Activated T-cell treated with anti-CD3 and anti-CD28 coated beads, Interleukin-2, amount 50 U/mL, for 24 hours (primary cell): ENCODE results near the gene DIAPH2.
"Not testable (repeated sequence)": the region's sequence is repeated elsewhere in the genome, so short reads cannot be mapped to it uniquely, and the experiment has no call there.

Source experiments
- DNase-seq: peaks from one replicate; pipeline ENCODE4 v3.0.0-alpha.2; 2020
- H3K27ac Mint-ChIP-seq: 2 replicates; pipeline ENCODE4 v1.8.0; 2020; ENCODE audit warnings: mild to moderate bottlenecking, mixed read lengths
- H3K27me3 Mint-ChIP-seq: 2 replicates; pipeline ENCODE4 v1.8.0; 2020; ENCODE audit warnings: mixed read lengths
- H3K36me3 Mint-ChIP-seq: 2 replicates; pipeline ENCODE4 v1.8.0; 2020; ENCODE audit warnings: low read depth, mixed read lengths
- H3K4me1 Mint-ChIP-seq: 2 replicates; pipeline ENCODE4 v1.8.0; 2020; ENCODE audit warnings: low read depth, mixed read lengths
- H3K4me3 Mint-ChIP-seq: 2 replicates; pipeline ENCODE4 v1.8.0; 2020; ENCODE audit warnings: mild to moderate bottlenecking, moderate library complexity, mixed read lengths
- H3K9me3 Mint-ChIP-seq: 2 replicates; pipeline ENCODE4 v1.8.0; 2020; ENCODE audit warnings: mixed read lengths

Gene DIAPH2

DNA sequence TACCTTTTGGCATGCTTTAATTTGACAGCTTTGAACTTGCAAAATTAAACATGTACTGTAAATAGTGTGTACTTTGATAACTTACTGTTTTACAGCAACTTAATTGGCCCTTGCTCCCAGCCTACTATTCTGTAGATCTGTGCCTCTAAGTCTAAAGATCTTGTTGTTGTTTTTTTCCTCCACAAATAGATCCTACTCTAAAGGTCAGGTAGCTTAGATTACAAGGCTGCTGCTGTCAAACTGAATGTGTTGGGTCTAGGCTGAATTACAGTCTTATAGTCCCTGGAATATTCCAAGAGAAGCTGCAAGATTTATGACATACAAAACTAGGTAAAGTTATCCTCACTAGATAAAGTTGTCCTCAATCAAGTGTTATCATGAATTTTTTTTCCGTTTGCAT, 18.7 kb downstream of the DIAPH2 start:
- peaks cover 10% of the 10 kb centered on the region for H3K27me3 Mint-ChIP-seq
- no peak overlapping the region for H3K27ac Mint-ChIP-seq
- H3K36me3 Mint-ChIP-seq: no peaks in the 10 kb centered on the region
- no peak overlapping the region for H3K4me3 Mint-ChIP-seq
- H3K9me3 Mint-ChIP-seq: no peaks in the 10 kb centered on the region
- H3K4me1 Mint-ChIP-seq: no peaks in the 10 kb centered on the region
- DNase-seq: no peak

DNA sequence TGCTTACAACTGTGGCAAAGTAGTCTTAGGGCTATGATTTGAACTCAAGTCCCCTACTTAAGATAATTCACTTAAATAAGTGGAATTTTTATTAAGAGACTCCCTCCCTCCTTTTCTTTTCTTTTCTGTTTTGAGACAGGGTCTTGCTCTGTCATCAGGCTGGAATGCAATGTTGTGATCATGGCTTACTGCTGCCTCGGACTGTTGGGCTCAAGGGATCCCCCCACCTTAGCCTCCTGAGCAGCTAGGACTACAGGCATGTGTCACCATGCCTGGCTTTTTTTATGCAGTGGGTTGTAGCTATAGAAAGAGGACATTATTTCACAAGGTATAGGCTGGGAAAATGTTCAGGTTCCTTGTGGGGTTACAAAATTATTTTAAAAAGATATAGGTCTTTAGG, 19.2 kb downstream of the DIAPH2 start:
- no peaks in the 10 kb centered on the region for H3K9me3 Mint-ChIP-seq
- no peak for DNase-seq
- H3K36me3 Mint-ChIP-seq: no peaks in the 10 kb centered on the region
- no peak overlapping the region for H3K27ac Mint-ChIP-seq
- H3K4me1 Mint-ChIP-seq: no peaks in the 10 kb centered on the region
- no peak overlapping the region for H3K4me3 Mint-ChIP-seq
- H3K27me3 Mint-ChIP-seq: peaks cover 10% of the 10 kb centered on the region

DNA sequence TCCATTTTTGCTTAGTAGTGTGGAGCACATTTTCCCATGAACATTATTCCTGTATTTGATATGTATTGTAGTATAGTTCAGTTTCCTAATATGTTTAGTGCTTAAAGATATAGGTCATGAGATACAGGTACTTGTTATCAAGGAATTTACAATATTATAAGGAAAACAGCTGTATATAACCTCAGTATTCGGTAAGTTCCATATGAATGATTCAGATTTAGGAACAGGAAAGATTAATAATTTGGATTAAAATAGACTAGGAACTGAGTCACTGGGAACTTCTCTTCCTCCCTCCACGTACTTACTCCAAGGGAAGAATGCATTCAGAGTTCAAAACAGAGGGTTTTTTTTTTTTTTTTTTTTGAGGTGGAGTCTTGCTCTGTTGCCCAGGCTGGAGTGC, 20.0 kb downstream of the DIAPH2 start:
- no peaks in the 10 kb centered on the region for H3K4me1 Mint-ChIP-seq
- no peak for DNase-seq
- H3K27ac Mint-ChIP-seq: no peak overlapping the region
- no peaks in the 10 kb centered on the region for H3K9me3 Mint-ChIP-seq
- no peaks in the 10 kb centered on the region for H3K36me3 Mint-ChIP-seq
- H3K27me3 Mint-ChIP-seq: peaks cover 10% of the 10 kb centered on the region
- no peak overlapping the region for H3K4me3 Mint-ChIP-seq

DNA sequence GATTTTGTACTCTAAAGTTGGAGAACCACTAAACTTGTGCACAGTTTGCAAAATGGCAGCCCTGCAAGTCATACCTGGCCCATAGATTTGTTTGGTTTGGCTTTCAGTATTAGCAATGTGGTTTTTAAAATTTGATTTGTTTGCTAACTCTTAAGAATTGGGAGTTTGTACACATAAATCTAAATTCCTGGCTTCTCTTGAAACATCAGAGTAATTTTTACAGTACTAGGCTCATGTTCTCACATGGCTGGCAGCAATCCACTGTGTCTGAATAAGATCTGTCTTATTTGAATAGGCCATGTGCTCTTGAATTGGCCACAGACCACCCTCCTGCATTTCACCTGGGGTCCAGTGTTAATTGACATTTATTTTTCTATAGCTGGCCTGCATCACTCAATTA, 21.3 kb downstream of the DIAPH2 start:
- DNase-seq: no peak
- H3K4me1 Mint-ChIP-seq: no peaks in the 10 kb centered on the region

DNA sequence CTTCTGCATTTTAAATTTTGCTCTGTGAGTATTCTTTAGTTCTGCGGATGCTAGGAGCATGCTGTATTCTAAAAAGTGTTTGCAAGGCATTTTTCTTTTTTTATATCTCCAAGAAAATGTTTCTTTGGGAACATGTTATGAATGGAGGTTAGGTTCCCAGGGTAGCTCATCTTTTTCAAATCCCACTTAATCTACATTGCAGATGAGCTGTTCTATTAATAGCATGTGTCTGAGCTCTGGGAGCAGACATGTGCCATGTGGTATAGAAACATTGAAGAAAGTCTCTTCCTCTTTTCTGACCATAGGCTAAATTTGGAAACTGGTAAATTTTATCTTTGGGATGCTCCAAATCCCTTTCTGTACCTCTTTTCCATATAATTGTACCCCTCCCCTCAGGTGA, 23.2 kb downstream of the DIAPH2 start:
- peaks cover 2% of the 10 kb centered on the region for H3K27me3 Mint-ChIP-seq

More for the DNA sequence above, 21.3 kb downstream of the DIAPH2 start:
- Mint-ChIP-seq H3K27me3 (peaks cover 7% of the 10 kb centered on the region), H3K4me3 (no peak overlapping the region), H3K27ac (no peak overlapping the region), H3K9me3 (no peaks in the 10 kb centered on the region), H3K36me3 (no peaks in the 10 kb centered on the region)

DNA sequence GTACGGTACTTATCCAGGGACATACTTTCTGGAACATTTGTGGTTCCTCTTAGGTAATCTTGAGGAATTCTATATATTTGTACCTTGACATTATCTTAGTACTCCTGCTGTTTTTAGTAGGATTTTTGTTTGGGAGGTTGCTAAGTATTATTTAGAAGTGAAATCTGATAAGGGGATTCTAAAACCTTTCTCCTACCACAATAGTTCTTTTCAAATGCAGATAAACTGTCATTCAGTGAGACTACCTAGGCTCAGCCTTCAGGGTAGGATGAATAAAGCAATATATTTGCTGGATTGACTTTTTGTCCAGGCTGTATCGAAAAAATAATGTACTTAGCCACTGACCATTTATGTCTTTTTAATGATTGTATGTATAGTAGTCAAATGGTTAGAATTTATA, 25.4 kb downstream of the DIAPH2 start:
- no peaks in the 10 kb centered on the region for H3K4me1 Mint-ChIP-seq
- no peaks in the 10 kb centered on the region for H3K27me3 Mint-ChIP-seq
- H3K9me3 Mint-ChIP-seq: no peaks in the 10 kb centered on the region
- no peak overlapping the region for H3K4me3 Mint-ChIP-seq
- no peak overlapping the region for H3K27ac Mint-ChIP-seq
- DNase-seq: no peak
- no peaks in the 10 kb centered on the region for H3K36me3 Mint-ChIP-seq

More for the DNA sequence above, 23.2 kb downstream of the DIAPH2 start:
- Mint-ChIP-seq H3K36me3 (no peaks in the 10 kb centered on the region), H3K9me3 (no peaks in the 10 kb centered on the region), H3K27ac (no peak overlapping the region), H3K4me3 (no peak overlapping the region), H3K4me1 (no peaks in the 10 kb centered on the region)
- no peak for DNase-seq

DNA sequence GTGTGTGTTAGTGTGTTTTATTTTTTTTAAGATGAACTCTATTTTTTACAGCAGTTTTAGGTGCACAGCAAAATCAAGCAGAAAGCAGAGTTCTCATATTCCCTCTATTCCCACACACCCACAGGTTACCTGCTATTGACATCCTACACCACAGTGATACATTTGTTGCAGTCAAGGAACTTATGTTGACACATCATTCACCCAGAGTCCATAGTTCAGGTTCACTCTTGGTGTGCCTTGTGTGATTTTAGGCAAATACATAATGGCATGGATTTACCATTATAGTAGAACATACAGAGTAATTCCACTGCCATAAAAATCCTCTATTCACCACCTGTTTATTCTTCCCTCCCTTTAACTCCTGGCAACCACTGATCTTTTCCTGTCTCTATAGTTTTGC, 28.7 kb downstream of the DIAPH2 start:
- Mint-ChIP-seq H3K4me3 (no peak overlapping the region), H3K4me1 (no peaks in the 10 kb centered on the region), H3K9me3 (no peaks in the 10 kb centered on the region), H3K27me3 (peaks cover 6% of the 10 kb centered on the region), H3K27ac (no peak overlapping the region), H3K36me3 (peaks cover 2% of the 10 kb centered on the region)
- no peak for DNase-seq

DNA sequence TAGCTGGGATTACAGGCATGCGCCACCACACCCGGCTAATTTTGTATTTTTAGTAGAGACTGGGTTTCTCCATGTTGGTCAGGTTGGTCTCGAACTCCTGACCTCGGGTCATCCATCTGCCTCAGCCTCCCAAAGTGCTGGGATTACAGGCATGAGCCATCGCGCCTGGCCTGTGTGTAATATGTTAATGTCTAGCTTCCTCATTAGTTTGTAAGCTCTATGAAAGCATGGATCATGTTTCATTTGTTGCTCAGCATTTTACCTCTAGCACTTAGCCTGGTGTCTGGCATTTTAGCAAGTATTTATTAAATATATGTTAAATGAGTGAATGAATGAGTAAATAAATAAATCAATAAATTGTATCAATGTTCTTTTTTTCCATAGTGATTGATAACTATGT, 29.8 kb downstream of the DIAPH2 start:
- not testable (repeated sequence) for H3K27me3 Mint-ChIP-seq, H3K4me1 Mint-ChIP-seq, H3K27ac Mint-ChIP-seq, H3K4me3 Mint-ChIP-seq, H3K9me3 Mint-ChIP-seq, DNase-seq, H3K36me3 Mint-ChIP-seq

DNA sequence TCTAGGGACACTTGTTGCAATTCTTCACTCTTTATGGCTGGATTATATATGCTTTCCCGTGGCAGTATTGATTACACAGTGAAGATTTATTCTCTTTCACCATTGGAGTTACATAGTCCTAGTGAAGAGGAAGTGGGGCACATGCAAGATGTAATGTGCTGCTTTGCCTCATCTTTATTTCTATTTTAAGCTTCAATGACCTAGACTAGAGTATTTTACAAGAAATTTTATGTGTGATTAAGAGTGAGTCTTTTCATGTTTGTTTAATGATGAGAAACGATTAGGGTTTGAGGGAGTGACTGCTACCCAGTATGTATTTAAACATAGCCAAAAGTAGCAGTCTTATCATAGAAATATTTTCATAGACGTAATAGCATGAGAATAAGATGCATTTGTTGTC, 30.8 kb downstream of the DIAPH2 start:
- peaks cover 2% of the 10 kb centered on the region for H3K36me3 Mint-ChIP-seq
- no peaks in the 10 kb centered on the region for H3K9me3 Mint-ChIP-seq
- DNase-seq: no peak
- H3K4me1 Mint-ChIP-seq: no peaks in the 10 kb centered on the region
- H3K27ac Mint-ChIP-seq: no peak overlapping the region
- no peak overlapping the region for H3K4me3 Mint-ChIP-seq
- H3K27me3 Mint-ChIP-seq: peaks cover 10% of the 10 kb centered on the region

DNA sequence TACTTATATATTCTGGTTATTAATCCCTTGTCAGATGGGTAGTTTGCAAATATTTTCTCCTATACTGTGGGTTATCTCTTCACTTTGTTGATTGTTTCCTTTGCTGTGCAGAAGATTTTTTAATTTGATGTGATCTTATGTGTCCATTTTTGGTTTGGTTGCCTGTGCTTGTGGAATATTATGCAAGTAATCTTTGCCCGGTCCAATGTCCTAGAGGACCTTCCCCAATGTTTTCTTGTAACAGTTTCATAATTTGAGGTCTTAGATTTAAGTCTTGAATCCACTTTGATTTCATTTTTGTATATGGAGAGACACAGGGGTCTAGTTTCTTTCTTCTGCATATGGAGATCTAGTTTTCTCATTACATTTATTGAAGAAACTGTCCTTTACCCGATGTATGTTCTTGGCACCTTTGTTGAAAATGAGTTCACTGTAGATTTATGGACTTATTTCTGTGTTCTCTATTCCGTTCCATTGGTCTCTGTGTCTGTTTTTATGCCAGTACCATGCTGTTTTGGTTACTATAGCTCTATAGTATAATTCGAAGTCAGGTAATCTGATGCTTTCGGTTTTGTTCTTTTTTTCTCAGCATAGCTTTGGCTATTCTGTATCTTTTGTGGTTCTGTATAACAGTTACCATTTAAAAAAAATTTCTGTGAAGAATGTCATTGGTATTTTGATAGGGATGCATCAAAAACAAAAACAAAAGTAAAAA, 34.7 kb downstream of the DIAPH2 start:
- Mint-ChIP-seq H3K36me3 (peaks cover 2% of the 10 kb centered on the region), H3K27me3 (peaks cover 10% of the 10 kb centered on the region), H3K4me3 (no peak overlapping the region), H3K4me1 (no peaks in the 10 kb centered on the region), H3K27ac (no peak overlapping the region), H3K9me3 (no peaks in the 10 kb centered on the region)
- no peak for DNase-seq

DNA sequence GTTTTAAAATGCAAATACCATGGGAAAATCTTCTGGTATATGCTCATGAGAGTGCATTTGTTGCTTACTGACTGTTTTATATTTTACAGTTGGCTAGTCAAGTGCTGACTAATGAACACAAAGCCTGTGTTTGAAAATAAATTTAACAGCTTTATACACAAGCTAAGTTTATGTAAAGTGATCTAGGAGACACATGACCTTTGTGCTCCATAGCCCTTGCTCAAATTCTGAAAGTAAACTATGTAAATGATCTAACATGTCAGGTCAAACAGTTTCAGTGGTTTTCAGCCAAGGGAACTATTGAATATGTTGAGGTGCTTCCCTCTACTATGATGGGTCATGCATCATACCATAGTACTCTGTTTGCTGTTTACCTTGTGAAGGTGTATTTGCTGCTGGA, 36.7 kb downstream of the DIAPH2 start:
- Mint-ChIP-seq H3K4me3 (no peak overlapping the region), H3K36me3 (peaks cover 2% of the 10 kb centered on the region), H3K27ac (no peak overlapping the region), H3K9me3 (no peaks in the 10 kb centered on the region), H3K4me1 (no peaks in the 10 kb centered on the region), H3K27me3 (peaks cover 10% of the 10 kb centered on the region)
- DNase-seq: no peak

DNA sequence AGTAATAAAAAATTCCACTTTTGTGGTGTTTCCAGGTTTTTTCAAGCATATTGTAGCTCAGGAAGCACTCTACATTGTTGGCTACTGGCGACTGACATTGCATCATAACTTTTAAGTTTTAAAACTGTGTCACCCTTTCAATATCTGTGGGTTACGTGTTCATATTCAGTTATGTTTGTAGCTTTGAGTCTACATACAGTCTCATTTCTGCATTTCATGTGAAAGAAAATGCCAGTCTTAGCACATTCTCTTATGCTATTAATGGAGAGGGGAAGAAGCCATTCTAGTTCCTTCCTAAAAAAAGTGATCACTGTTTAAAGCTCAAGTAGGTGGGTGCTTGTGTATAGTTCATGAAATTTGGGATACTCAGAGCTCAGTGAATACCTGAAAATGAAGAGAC, 38.1 kb downstream of the DIAPH2 start:
- Mint-ChIP-seq H3K27me3 (peaks cover 6% of the 10 kb centered on the region), H3K4me3 (no peak overlapping the region), H3K4me1 (peaks cover 7% of the 10 kb centered on the region), H3K27ac (no peak overlapping the region), H3K36me3 (peaks cover 2% of the 10 kb centered on the region), H3K9me3 (no peaks in the 10 kb centered on the region)
- DNase-seq: no peak

DNA sequence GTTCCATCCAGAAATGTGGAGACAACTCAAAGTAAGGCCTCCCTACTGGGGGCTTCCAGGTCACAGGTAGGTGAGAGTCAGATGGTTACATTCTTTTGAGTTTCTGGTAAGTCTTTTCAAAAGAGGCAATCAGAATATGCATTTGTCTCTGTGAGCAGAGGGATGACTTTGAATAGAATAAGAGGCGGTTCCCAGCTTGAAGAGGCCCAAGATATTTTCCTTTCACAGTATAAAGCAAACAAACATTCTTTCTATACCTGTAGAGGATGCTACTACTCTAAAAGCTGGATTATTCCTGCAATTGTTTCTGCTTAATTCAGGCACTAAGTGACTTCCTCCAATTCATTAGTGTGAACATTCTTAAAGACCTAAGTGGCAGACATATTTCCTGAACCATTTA, 44.4 kb downstream of the DIAPH2 start:
- DNase-seq: no peak

DNA sequence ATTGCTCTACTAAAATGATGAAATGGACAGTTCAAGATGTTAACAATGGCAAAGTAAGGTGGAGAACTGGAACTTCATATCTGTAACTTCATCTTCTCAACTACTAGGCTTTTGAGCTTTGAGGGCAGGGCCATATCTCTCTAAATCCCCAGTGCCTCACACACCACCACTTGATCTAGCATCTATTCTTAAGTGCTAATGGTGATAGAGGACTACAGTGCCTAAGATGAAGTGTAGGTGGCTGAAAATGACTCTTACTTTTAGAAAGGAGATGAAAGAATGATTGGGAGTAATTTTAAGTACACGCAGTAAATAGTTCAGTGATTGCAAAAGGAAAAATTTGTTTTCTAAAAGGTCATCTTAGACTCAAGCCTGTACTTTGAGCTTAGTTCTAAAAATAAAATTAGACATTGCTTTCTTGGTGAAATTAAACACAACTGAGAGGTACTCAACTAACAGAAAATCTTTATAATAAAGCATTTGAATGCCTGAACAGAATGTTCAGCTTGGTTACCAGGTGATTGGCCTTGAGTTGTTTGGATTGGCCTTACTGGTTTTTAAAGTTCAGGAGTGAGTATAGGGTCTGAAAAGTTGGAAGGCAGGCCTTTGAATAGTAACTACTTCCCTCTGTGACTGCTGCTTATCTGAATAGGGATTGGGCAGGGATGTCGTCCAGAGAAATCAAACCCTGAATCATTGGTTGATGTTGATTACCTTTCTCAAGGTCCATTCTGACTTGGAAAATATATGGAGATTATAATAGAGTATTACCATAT, 45.4 kb downstream of the DIAPH2 start:
- DNase-seq: no peak
- Mint-ChIP-seq H3K27ac (no peak overlapping the region), H3K36me3 (no peaks in the 10 kb centered on the region), H3K27me3 (peaks cover 2% of the 10 kb centered on the region), H3K4me3 (no peak overlapping the region), H3K4me1 (peaks cover 7% of the 10 kb centered on the region), H3K9me3 (no peaks in the 10 kb centered on the region)

More for the DNA sequence above, 44.4 kb downstream of the DIAPH2 start:
- H3K27me3 Mint-ChIP-seq: peaks cover 2% of the 10 kb centered on the region
- H3K4me1 Mint-ChIP-seq: peaks cover 7% of the 10 kb centered on the region
- no peaks in the 10 kb centered on the region for H3K9me3 Mint-ChIP-seq
- H3K36me3 Mint-ChIP-seq: no peaks in the 10 kb centered on the region
- no peak overlapping the region for H3K27ac Mint-ChIP-seq
- H3K4me3 Mint-ChIP-seq: no peak overlapping the region

DNA sequence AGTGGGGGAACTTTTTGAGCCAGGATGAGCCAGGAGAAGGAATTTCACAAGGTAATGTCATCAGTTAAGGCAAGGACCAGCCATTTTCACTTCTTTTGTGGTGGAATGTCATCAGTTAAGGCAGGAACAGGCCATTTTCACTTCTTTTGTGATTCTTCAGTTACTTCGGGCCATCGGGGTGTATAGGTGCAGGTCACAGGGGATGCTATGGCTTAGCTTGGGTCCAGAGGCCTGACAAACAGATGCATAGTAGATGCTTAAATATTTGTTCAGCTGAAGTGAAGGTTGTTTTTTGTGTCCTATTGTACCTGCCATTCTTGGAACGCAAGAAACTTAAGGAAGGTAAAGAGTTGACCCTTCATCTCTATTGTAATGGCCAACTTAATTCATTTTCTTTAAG, 46.4 kb downstream of the DIAPH2 start:
- not testable (repeated sequence) for H3K27ac Mint-ChIP-seq, H3K36me3 Mint-ChIP-seq, H3K4me1 Mint-ChIP-seq, H3K9me3 Mint-ChIP-seq, H3K27me3 Mint-ChIP-seq, DNase-seq, H3K4me3 Mint-ChIP-seq
